B cell (primary cell): Measurements from ENCODE around the gene MRPS34. TPM values are rescaled to one million over a fixed set of nuclear protein-coding genes. Genes with fewer than 3 reads are reported as not detected.

Source experiments
- ATAC-seq: fragments of 200-7000 bp; cut with Tn5 transposase; one replicate; pipeline ENCODE4 v1.10.0; 2021; ENCODE audit warnings: low read depth, mild to moderate bottlenecking, moderate number of reproducible peaks, moderate library complexity
- CTCF ChIA-PET: fragments of 350-600 bp; sonication (Branson Sonifier 250); formaldehyde crosslinking; loops from one replicate; lab custom pipeline; 2021; ENCODE audit warnings: antibody characterized with exemption, inconsistent platforms; lab: Charles Lee
- POLR2A ChIA-PET: fragments of 350-600 bp; sonication (Branson Sonifier 250); formaldehyde crosslinking; loops from one replicate; lab custom pipeline; 2021; ENCODE audit warnings: antibody characterized with exemption; lab: Charles Lee
- DNase-seq: peaks from one replicate; pipeline ENCODE4 v3.0.0; 2013
- H2AFZ ChIP-seq: 2 replicates; pipeline ENCODE4 v1.6.1; 2012; ENCODE audit warnings: mild to moderate bottlenecking, low read depth, low read length; ENCODE audit not compliant: insufficient read depth, poor library complexity, severe bottlenecking
- H3K27ac ChIP-seq, 2 donors: 1 replicate in 1 of 2; 2 replicates in 1 of 2; pipeline ENCODE4 v1.5.1; 2012 to 2013; ENCODE audit warnings: low read length in 2 of 2, mild to moderate bottlenecking in 2 of 2, moderate library complexity in 1 of 2
- H3K27me3 ChIP-seq, 4 experiments: fragments of 200-600 bp in 1 of 4; sonication (generic) in 1 of 4; replicated peaks in 1 of 4; 1 replicate in 2 of 4; 2 replicates in 2 of 4; pipeline versions ENCODE4 v1.6.1 to v1.7.0; 2013 to 2016; ENCODE audit warnings: low read length in 3 of 4, mild to moderate bottlenecking in 2 of 4, mixed read lengths in 1 of 4, moderate library complexity in 1 of 4; ENCODE audit not compliant: insufficient read depth in 4 of 4, control insufficient read depth in 3 of 4; ENCODE audit errors: control extremely low read depth in 1 of 4
- H3K36me3 ChIP-seq, 2 experiments: replicated peaks in 1 of 2; 1 replicate in 1 of 2; 2 replicates in 1 of 2; pipeline versions ENCODE4 v1.6.1 to v1.7.1; 2013; ENCODE audit warnings: low read length in 1 of 2; ENCODE audit not compliant: insufficient read depth in 2 of 2, control insufficient read depth in 1 of 2; ENCODE audit errors: control extremely low read depth in 1 of 2, extremely low read depth in 1 of 2
- H3K4me1 ChIP-seq, 2 donors: fragments of 200-600 bp in 1 of 2; sonication (generic) in 1 of 2; 1 replicate in 1 of 2; 2 replicates in 1 of 2; pipeline versions ENCODE4 v1.5.1 to v1.6.1; 2013 to 2017; ENCODE audit warnings: low read length in 2 of 2; ENCODE audit not compliant: control insufficient read depth in 2 of 2, insufficient read depth in 2 of 2
- H3K4me2 ChIP-seq: replicated peaks from 2 replicates; pipeline ENCODE3; 2012; ENCODE audit warnings: mild to moderate bottlenecking, low read depth, low read length; ENCODE audit not compliant: poor library complexity, severe bottlenecking
- H3K4me3 ChIP-seq, 5 experiments: fragments of 200-600 bp in 1 of 5; sonication (generic) in 1 of 5; 1 replicate in 3 of 5; 2 replicates in 2 of 5; pipeline versions ENCODE4 v1.5.1 to v1.7.0; 2011 to 2016; ENCODE audit warnings: low read length in 4 of 5, mild to moderate bottlenecking in 4 of 5, low read depth in 2 of 5, control low read depth in 1 of 5, moderate library complexity in 1 of 5; ENCODE audit not compliant: insufficient read depth in 1 of 5; ENCODE audit errors: control extremely low read depth in 1 of 5, extremely low read depth in 1 of 5
- H3K79me2 ChIP-seq: fragments of 200-600 bp; sonication (generic); one replicate; pipeline ENCODE4 v1.6.0; 2016; ENCODE audit warnings: low read length; ENCODE audit not compliant: control insufficient read depth, insufficient read depth
- H3K9ac ChIP-seq: fragments of 200-600 bp; sonication (generic); 2 replicates; pipeline ENCODE4 v1.6.1; 2017; ENCODE audit warnings: mild to moderate bottlenecking, low read length, moderate library complexity
- H3K9me3 ChIP-seq, 3 donors: one replicate each; pipeline versions ENCODE4 v1.6.1 to v1.7.1; 2013; ENCODE audit warnings: low read length in 2 of 3; ENCODE audit not compliant: control insufficient read depth in 2 of 3, insufficient read depth in 1 of 3; ENCODE audit errors: control extremely low read depth in 1 of 3
- H4K20me1 ChIP-seq: 2 replicates; pipeline ENCODE4 v1.6.0; 2012; ENCODE audit warnings: mild to moderate bottlenecking, low read length; ENCODE audit not compliant: insufficient read depth, control insufficient read depth, poor library complexity, severe bottlenecking
- H3K27ac Mint-ChIP-seq: one replicate; pipeline ENCODE4 v1.8.0; 2021; ENCODE audit warnings: mixed read lengths
- H3K27me3 Mint-ChIP-seq: one replicate; pipeline ENCODE4 v1.8.0; 2021; ENCODE audit warnings: mixed read lengths
- H3K4me1 Mint-ChIP-seq: one replicate; pipeline ENCODE4 v1.8.0; 2021; ENCODE audit warnings: mixed read lengths
- H3K4me3 Mint-ChIP-seq: one replicate; pipeline ENCODE4 v1.8.0; 2021; ENCODE audit warnings: mixed read lengths
- H3K9me3 Mint-ChIP-seq: one replicate; pipeline ENCODE4 v1.8.0; 2022; ENCODE audit warnings: mixed read lengths; ENCODE audit not compliant: insufficient read depth
- EZH2 ChIP-seq: IDR thresholded peaks from 2 replicates; pipeline ENCODE4 v1.6.1; 2012; ENCODE audit warnings: borderline replicate concordance, low read depth, mild to moderate bottlenecking, moderate library complexity, low read length; ENCODE audit not compliant: insufficient read depth, poor library complexity, severe bottlenecking
- WGBS: methylation state at CpG from one replicate; pipeline ENCODE4 v1.1.5; 2013; ENCODE audit warnings: missing lambda C conversion rate; ENCODE audit not compliant: insufficient coverage; 5-methylcytosine and 5-hydroxymethylcytosine counted together
- intact Hi-C: fragments of 100-400 bp; cut with micrococcal nuclease; formaldehyde crosslinking; loops from one replicate; pipeline ENCODE4 v1.10.0; 2022
- polyA plus RNA-seq: library from polyadenylated mRNA; depleted of rRNA; stranded (reverse); fragments of >200 nt; gene quantifications from 2 replicates; pipeline ENCODE4 v1.2.3, GENCODE V29; 2012
- total RNA-seq, 2 donors: library from RNA; stranded (reverse); fragments of 120-200 nt in 1 of 2; gene quantifications; 1 replicate in 1 of 2; 2 replicates in 1 of 2; pipeline versions ENCODE4 v1.2.3 to v1.2.4, GENCODE V29; 2013 to 2022
- TF ChIP-seq, protein P1 (sequence below): fragments of 200-600 bp; IDR thresholded peaks from one replicate; pipeline ENCODE4 v1.8.0; 2022; ENCODE audit warnings: antibody characterized with exemption, mild to moderate bottlenecking

Gene MRPS34
- total and polyA plus RNA-seq, 2 donors (not counting 1 experiment from before 2014, with no cell fraction given), result 44.6 to 55.2 TPM

- peaks cover 0 to 33% of the 10 kb centered on the region in 2 experiments for H3K36me3 ChIP-seq
- no peak for DNase-seq
Measured at GRCh38 chr16:1789643-1790045, 16.7 kb upstream of the MRPS34 start.

GRCh38 chr16:1788708-1789100 is 15.8 kb upstream of the MRPS34 start:
- CTCF ChIA-PET, result no interaction called here
- no peak overlapping the region for H3K4me3 ChIP-seq
- 90% methylated on average over 19 of the region's 19 CpGs for WGBS
- H3K4me2 ChIP-seq, result no peak overlapping the region
- H3K27me3 Mint-ChIP-seq, result no peaks in the 10 kb centered on the region
- TF ChIP-seq, protein P1, sequence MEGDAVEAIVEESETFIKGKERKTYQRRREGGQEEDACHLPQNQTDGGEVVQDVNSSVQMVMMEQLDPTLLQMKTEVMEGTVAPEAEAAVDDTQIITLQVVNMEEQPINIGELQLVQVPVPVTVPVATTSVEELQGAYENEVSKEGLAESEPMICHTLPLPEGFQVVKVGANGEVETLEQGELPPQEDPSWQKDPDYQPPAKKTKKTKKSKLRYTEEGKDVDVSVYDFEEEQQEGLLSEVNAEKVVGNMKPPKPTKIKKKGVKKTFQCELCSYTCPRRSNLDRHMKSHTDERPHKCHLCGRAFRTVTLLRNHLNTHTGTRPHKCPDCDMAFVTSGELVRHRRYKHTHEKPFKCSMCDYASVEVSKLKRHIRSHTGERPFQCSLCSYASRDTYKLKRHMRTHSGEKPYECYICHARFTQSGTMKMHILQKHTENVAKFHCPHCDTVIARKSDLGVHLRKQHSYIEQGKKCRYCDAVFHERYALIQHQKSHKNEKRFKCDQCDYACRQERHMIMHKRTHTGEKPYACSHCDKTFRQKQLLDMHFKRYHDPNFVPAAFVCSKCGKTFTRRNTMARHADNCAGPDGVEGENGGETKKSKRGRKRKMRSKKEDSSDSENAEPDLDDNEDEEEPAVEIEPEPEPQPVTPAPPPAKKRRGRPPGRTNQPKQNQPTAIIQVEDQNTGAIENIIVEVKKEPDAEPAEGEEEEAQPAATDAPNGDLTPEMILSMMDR, result no peak
- TF ChIP-seq EZH2, result no peak
- H3K79me2 ChIP-seq, result peaks cover 63% of the 10 kb centered on the region
- no peaks in the 10 kb centered on the region for H3K9me3 ChIP-seq
- peaks cover 52% of the 10 kb centered on the region for H4K20me1 ChIP-seq
- no peaks in the 10 kb centered on the region for H3K27me3 ChIP-seq
- peaks cover 2% of the 10 kb centered on the region for H3K4me1 Mint-ChIP-seq
- peaks cover 0 to 6% of the 10 kb centered on the region in 2 donors for H3K4me1 ChIP-seq
- no peaks in the 10 kb centered on the region for H3K9me3 Mint-ChIP-seq
- peaks cover 0 to 33% of the 10 kb centered on the region in 2 experiments for H3K36me3 ChIP-seq
- DNase-seq, result no peak
- no peak overlapping the region for H3K4me3 Mint-ChIP-seq
- POLR2A ChIA-PET, result no interaction called here
- H3K27ac Mint-ChIP-seq, result no peak overlapping the region
- no peak overlapping the region for H3K9ac ChIP-seq
- intact Hi-C loops, result no loop called here
- no peak for ATAC-seq
- no peak overlapping the region for H2AFZ ChIP-seq
- H3K27ac ChIP-seq, result no peak overlapping the region

More at GRCh38 chr16:1789643-1790045, 16.7 kb upstream of the MRPS34 start:
- H3K9ac ChIP-seq, result no peak overlapping the region
- no peak overlapping the region for H3K27ac Mint-ChIP-seq
- H3K27me3 ChIP-seq, result no peaks in the 10 kb centered on the region
- no peaks in the 10 kb centered on the region for H3K4me1 ChIP-seq
- peaks cover 44% of the 10 kb centered on the region for H4K20me1 ChIP-seq
- H3K4me3 ChIP-seq, result no peak overlapping the region
- TF ChIP-seq EZH2, result no peak
- TF ChIP-seq, protein P1, result no peak
- no peak overlapping the region for H2AFZ ChIP-seq
- intact Hi-C loops, result no loop called here
- no peaks in the 10 kb centered on the region for H3K9me3 Mint-ChIP-seq
- ATAC-seq, result no peak
- no peaks in the 10 kb centered on the region for H3K9me3 ChIP-seq
- H3K4me3 Mint-ChIP-seq, result no peak overlapping the region
- H3K27ac ChIP-seq, result no peak overlapping the region
- H3K79me2 ChIP-seq, result peaks cover 55% of the 10 kb centered on the region
- WGBS, result 91% methylated on average over 13 of the region's 25 CpGs
- H3K4me2 ChIP-seq, result no peak overlapping the region
- ChIA-PET POLR2A (interaction anchor here (0.5 kb wide), 1 partner anchor 246 kb away, joined by 9 read pairs; no protein-coding TSS in a partner anchor), CTCF (no interaction called here)
- peaks cover 2% of the 10 kb centered on the region for H3K4me1 Mint-ChIP-seq
- H3K27me3 Mint-ChIP-seq, result no peaks in the 10 kb centered on the region
